HepG2 (cell line): ENCODE measurements around the gene INHA. TPM values are rescaled to one million over a fixed set of nuclear protein-coding genes. Genes with fewer than 3 reads are reported as not detected.

Experiments used
- ATF1 ChIP-seq: IDR thresholded peaks from 2 replicates; pipeline ENCODE4 v1.6.1; 2016; ENCODE audit warnings: mild to moderate bottlenecking, control low read depth
- BHLHE40 ChIP-seq: IDR thresholded peaks from 2 replicates; pipeline ENCODE4 v1.6.1; 2011; ENCODE audit warnings: low read length, improper control_type of control experiment
- BRF2 ChIP-seq: sonication (generic); formaldehyde crosslinking; IDR thresholded peaks from 2 replicates; pipeline ENCODE4 v1.8.1; 2022; ENCODE audit warnings: mild to moderate bottlenecking, missing genetic modification reagents
- DPF2 ChIP-seq: sonication (generic); formaldehyde crosslinking; IDR thresholded peaks from 2 replicates; pipeline ENCODE4 v1.4.0; 2020; ENCODE audit warnings: mild to moderate bottlenecking, low read depth, missing genetic modification reagents, borderline replicate concordance
- DR1 ChIP-seq: sonication (generic); formaldehyde crosslinking; IDR thresholded peaks from 2 replicates; pipeline ENCODE4 v1.8.0; 2021; ENCODE audit warnings: mild to moderate bottlenecking, missing genetic modification reagents, inconsistent platforms
- HOXA9 ChIP-seq: sonication (generic); formaldehyde crosslinking; IDR thresholded peaks from 2 replicates; pipeline ENCODE4 v1.8.1; 2022; ENCODE audit warnings: missing genetic modification reagents, mild to moderate bottlenecking, moderate library complexity, borderline replicate concordance
- HOXD1 ChIP-seq: sonication (generic); formaldehyde crosslinking; IDR thresholded peaks from 2 replicates; pipeline ENCODE4 v1.5.0; 2020; ENCODE audit warnings: missing genetic modification reagents
- MAF1 ChIP-seq: sonication (generic); formaldehyde crosslinking; IDR thresholded peaks from 2 replicates; pipeline ENCODE4 v1.5.0; 2020; ENCODE audit warnings: missing genetic modification reagents, borderline replicate concordance
- ONECUT2 ChIP-seq: sonication (generic); formaldehyde crosslinking; IDR thresholded peaks from 2 replicates; pipeline ENCODE4 v1.4.0; 2020; ENCODE audit warnings: missing genetic modification reagents
- POLR2AphosphoS5 ChIP-seq: IDR thresholded peaks from 2 replicates; pipeline ENCODE4 v1.6.1; 2012; ENCODE audit warnings: low read depth, low read length
- REXO4 ChIP-seq: sonication (generic); formaldehyde crosslinking; IDR thresholded peaks from 2 replicates; pipeline ENCODE4 v1.8.0; 2022; ENCODE audit warnings: missing genetic modification reagents, mild to moderate bottlenecking, borderline replicate concordance
- SNAI1 ChIP-seq: sonication (generic); formaldehyde crosslinking; IDR thresholded peaks from 2 replicates; pipeline ENCODE4 v1.5.0; 2020; ENCODE audit warnings: mild to moderate bottlenecking, missing genetic modification reagents, borderline replicate concordance
- SNAPC4 ChIP-seq: sonication (generic); formaldehyde crosslinking; IDR thresholded peaks from 2 replicates; pipeline ENCODE4 v1.4.0; 2020; ENCODE audit warnings: mild to moderate bottlenecking, missing genetic modification reagents
- THYN1 ChIP-seq: sonication (generic); formaldehyde crosslinking; IDR thresholded peaks from 2 replicates; pipeline ENCODE4 v1.8.1; 2023; ENCODE audit warnings: low read depth, mild to moderate bottlenecking, moderate library complexity, missing genetic modification reagents, borderline replicate concordance
- ZNF160 ChIP-seq: sonication (generic); formaldehyde crosslinking; IDR thresholded peaks from 2 replicates; pipeline ENCODE4 v1.8.0; 2022; ENCODE audit warnings: mild to moderate bottlenecking, inconsistent platforms, missing genetic modification reagents
- ZNF552 ChIP-seq: sonication (generic); formaldehyde crosslinking; IDR thresholded peaks from 2 replicates; pipeline ENCODE4 v1.9.0; 2022; ENCODE audit warnings: missing genetic modification reagents, mild to moderate bottlenecking, borderline replicate concordance
- ZNF740 ChIP-seq: sonication (generic); formaldehyde crosslinking; IDR thresholded peaks from 2 replicates; pipeline ENCODE4 v1.4.0; 2020; ENCODE audit warnings: missing genetic modification reagents
- ZUFSP ChIP-seq: sonication (generic); formaldehyde crosslinking; IDR thresholded peaks from 2 replicates; pipeline ENCODE4 v1.9.0; 2021; ENCODE audit warnings: missing genetic modification reagents, mild to moderate bottlenecking, borderline replicate concordance
- polyA plus RNA-seq, 8 experiments: library from polyadenylated mRNA; depleted of rRNA in 3 of 8; stranded (reverse) in 7 of 8; unstranded in 1 of 8; fragments of >200 nt; fragmentation: Illumina TruSeq in 4 of 8; extraction: Trizol in 4 of 8; gene quantifications; 2 replicates each; pipeline versions ENCODE4 v1.2.1 to v1.2.3, GENCODE V29; 2011 to 2016; ENCODE audit warnings: low read depth in 4 of 8, missing spikeins in 1 of 8, mixed read lengths in 1 of 8; ENCODE audit not compliant: insufficient read depth in 1 of 8
- total RNA-seq, 5 experiments: library from RNA; depleted of rRNA; stranded (reverse); fragments of >200 nt; fragmentation: Illumina TruSeq; extraction: Trizol; gene quantifications; 2 replicates each; pipeline ENCODE4 v1.2.3, GENCODE V29; 2016; ENCODE audit warnings: low read depth in 1 of 5
- TF ChIP-seq, protein P1 (sequence below): sonication (generic); formaldehyde crosslinking; IDR thresholded peaks from 2 replicates; pipeline ENCODE4 v1.4.0; 2020; ENCODE audit warnings: low read depth, mild to moderate bottlenecking, missing genetic modification reagents

INHA gene
- total and polyA plus RNA-seq, 2 of the 13 experiments (the other 11 are each of a cell fraction or from before 2014, with no cell fraction given): 4.1 to 15.2 TPM

DNA sequence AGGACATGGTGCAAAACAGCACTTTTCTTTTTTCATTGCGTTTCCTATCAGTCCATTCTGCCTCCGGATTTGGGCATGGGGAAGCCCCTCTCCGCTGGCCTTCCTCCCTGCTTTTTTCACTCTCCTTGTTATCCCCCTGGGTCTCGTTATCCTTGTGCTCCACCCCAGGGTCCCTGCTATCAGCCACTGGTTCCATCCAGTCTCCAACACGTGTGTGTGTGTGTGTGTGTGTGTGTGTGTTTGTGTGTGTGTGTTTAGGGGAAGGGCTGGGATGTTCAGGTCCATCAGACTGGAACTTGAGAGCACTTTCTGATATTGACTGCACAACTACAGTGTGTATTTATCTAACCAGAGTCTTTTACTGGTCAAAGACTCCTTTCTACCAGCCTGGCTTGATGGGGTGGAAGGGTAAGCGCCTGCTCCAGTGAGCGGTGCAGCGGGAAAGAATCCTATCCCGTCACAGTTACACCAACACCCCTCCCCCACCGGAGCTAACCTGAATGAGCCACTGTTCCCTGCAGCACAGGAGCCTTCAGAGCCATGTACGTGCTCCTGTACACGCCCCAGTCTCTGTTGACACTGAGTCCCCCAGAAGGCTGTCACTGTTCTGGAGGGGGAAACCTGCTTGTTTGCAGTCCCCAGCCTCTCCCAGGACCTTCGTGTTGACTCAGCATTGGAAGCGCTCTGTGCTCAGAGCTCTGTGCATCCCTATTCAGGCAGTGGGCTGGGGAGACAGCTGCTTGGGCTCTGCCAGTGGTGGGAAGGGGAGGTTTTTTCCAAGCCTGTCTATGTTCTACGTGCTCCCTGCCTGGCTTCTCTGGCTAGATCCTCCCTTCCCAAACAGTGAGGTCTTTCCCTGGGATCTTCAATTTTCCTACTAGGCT lies 4.6 kb downstream of the INHA start (continued):
- TF ChIP-seq BRF2 (CRISPR knock-in tag) (no peak), DR1 (peak; percentile 83), ZNF740 (0 out of 2 replicates have a peak, but pooled peaks have one; percentile 66), HOXD1 (CRISPR knock-in tag) (peak; percentile 91), SNAPC4 (peak; percentile 96), BHLHE40 (peak; percentile 28; the same call in 1 of the 2 replicates), ONECUT2 (CRISPR knock-in tag) (peak; percentile 48; the same call in 1 of the 2 replicates), POLR2AphosphoS5 (peak; percentile 79), SNAI1 (CRISPR knock-in tag) (peak; percentile 97), ZUFSP (CRISPR knock-in tag) (no peak), HOXA9 (CRISPR knock-in tag) (no peak), DPF2 (peak; percentile 97), THYN1 (CRISPR knock-in tag) (peak; percentile 28; the same call in 1 of the 2 replicates), REXO4 (CRISPR knock-in tag) (no peak), MAF1 (CRISPR knock-in tag) (no peak), ATF1 (peak; percentile 68), ZNF160 (CRISPR knock-in tag) (peak; percentile 90), ZNF552 (peak; percentile 93; the same call in 1 of the 2 replicates)
- TF ChIP-seq, protein P1, sequence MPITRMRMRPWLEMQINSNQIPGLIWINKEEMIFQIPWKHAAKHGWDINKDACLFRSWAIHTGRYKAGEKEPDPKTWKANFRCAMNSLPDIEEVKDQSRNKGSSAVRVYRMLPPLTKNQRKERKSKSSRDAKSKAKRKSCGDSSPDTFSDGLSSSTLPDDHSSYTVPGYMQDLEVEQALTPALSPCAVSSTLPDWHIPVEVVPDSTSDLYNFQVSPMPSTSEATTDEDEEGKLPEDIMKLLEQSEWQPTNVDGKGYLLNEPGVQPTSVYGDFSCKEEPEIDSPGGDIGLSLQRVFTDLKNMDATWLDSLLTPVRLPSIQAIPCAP: no peak
